SH-SY5Y (cell line): ENCODE data around the gene CCM2L.

Experiments used
- GATA2 ChIP-seq: IDR thresholded peaks from 2 replicates; pipeline ENCODE4 v1.6.1; 2011; ENCODE audit warnings: mild to moderate bottlenecking, low read depth, low read length
- GATA3 ChIP-seq: IDR thresholded peaks from 2 replicates; pipeline ENCODE4 v1.6.1; 2011; ENCODE audit warnings: low read depth, mild to moderate bottlenecking, low read length, moderate library complexity

Gene CCM2L

DNA sequence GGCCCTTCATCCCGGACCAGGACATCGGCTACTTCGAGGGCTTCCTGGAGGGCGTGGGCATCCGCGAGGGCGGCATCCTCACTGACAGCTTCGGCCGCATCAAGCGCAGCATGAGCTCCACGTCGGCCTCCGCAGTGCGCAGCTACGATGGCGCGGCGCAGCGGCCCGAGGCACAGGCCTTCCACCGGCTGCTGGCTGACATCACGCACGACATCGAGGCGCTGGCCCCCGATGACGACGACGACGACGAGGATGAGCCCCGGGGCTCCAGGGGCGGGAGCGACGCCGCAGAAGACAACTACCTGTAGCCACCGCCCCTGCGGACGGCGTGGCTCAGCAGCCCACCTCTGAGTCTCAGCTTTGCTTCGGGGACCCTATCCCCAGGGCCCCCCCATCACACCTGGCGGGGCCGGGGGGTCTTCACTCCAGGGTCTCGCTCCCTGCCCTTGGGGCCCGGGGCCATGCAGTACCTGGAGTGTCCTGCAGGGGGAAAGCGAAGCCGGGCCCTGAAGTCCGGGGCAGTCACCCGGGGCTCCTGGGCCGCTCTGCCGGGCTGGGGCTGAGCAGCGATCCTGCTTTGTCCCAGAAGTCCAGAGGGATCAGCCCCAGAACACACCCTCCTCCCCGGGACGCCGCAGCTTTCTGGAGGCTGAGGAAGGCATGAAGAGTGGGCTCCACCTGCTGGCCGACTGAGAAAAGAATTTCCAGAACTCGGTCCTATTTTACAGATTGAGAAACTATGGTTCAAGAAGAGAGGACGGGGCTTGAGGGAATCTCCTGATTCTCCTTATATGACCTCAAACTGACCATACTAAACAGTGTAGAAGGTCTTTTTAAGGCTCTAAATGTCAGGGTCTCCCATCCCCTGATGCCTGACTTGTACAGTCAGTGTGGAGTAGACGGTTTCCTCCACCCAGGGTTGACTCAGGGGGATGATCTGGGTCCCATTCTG is 21.0 kb downstream of the CCM2L start:
- TF ChIP-seq GATA2 (no peak), GATA3 (no peak)

GRCh38 chr20:32033316-32033715 is 23.1 kb downstream of the CCM2L start:
- no peak for TF ChIP-seq GATA3
- TF ChIP-seq GATA2: no peak

DNA sequence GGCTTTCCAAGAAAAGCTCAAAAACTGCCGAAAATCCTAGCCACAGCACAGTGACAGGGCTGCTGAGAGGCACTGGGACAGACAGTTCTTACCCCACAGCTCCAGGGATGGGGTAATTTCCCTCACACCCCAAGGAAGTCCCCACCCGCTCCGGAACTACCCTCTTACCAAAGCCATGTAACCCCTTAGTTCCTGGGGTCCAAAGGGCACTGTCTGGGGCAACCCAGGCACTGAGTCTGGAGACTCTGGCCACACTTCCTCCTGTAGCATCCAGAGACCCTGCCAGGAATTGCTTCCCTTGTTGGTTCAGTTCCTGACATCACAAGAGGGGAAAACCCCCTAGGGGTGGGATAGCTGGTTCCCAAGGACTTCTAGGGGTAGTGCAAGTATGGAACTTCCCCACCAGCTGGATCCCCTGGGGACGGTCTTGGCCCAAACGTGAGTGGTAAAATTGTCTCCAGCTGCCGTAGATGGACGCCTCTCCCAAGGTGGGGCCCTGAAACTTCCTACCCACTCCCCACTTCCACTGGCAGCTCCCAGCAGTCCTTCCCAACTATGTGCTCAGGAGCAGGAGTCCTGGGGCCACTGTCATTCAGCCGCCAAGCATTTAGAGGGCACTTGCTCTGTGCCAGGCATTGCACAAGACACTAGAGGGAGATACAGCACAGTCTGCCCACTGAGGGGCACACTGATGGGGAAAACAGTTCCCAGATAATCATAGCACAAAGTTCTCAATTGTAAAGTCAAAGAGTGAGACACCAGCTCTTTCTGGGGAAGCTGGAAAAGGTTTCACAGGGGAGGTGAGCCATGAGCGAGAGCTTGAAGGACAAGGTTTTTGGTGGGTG is 24.6 kb downstream of the CCM2L start:
- TF ChIP-seq GATA2 (no peak), GATA3 (no peak)

DNA sequence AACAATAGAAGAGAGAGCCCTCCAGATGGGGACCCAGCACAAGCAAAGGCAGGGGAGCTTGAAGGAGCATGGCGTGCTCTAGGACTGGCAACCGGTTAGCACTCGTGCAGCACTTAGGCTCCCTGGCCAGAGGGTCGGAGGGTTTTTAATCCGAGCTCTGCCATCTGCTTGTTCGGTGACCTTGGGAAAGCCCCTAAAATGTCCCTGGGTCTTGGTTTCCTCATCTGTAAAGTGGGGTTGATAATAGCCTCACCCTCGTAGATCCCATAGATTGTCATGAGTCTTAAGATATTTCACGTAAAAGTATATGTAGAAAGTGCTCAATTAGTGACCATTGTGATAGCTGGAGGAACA is 25.2 kb downstream of the CCM2L start:
- TF ChIP-seq GATA2 (no peak), GATA3 (no peak)

DNA sequence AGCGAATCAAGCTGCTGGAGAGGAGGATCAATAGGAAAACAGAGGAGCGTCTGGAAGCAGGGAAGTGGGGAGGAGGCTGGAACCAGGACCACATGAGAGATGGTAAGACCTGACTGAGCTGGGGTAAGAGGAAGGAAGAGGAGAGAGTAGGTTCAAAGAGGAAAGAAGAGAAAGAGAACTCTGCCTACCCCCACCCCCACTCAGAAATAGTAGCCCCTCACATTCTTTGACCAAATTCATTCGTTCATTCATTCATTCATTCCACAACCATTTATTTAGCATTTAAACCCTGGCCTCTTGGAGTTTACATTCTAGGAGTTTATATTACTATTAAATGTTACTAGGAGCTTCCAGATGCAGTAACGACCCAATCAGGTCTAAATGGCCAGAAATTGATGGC is 26.0 kb downstream of the CCM2L start:
- TF ChIP-seq GATA2: no peak
- TF ChIP-seq GATA3: no peak

DNA sequence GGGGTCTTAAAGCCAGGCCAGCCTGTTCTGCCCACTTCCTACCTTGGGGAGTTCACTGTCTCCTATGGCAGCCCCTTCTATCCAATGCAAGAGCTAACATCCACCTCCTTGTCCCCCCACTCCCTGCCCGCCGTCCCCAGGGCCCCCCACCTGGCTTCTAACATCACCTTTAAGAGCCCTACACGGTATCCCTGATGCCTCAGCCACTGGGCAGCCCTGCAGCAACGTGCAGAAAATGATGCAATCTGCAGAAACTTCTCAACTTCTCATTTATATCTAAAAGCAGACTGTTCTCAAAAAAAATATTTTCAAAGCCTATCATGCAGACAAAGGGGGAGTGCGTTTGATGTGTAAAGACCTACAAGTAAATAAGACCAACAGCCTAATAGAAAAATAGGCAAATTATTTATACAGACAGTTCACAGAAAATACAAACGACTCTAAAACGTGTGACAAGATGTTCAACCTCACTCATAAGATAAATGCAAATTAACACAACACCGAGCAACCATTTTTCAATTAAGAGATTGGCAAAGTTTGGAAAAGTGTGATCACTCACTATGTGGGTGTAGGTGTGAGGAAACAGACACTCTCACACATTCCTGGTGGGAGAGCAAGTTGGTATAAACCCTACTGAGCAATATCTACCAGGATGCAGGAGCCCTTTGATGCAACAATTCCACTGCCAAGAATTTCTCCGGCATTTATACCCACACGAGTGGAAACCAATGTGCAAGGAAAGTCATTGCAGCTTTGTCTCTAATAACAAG is 26.7 kb downstream of the CCM2L start:
- no peak for TF ChIP-seq GATA2
- no peak for TF ChIP-seq GATA3

- TF ChIP-seq GATA3 (no peak), GATA2 (no peak)
Measured at GRCh38 chr20:32037929-32038328, 27.7 kb downstream of the CCM2L start.

GRCh38 chr20:32040142-32040953 is 30.1 kb downstream of the CCM2L start:
- TF ChIP-seq GATA2 (no peak), GATA3 (no peak)

- TF ChIP-seq GATA3: no peak
- TF ChIP-seq GATA2: no peak
Measured at GRCh38 chr20:32045999-32046398, 35.8 kb downstream of the CCM2L start.

DNA sequence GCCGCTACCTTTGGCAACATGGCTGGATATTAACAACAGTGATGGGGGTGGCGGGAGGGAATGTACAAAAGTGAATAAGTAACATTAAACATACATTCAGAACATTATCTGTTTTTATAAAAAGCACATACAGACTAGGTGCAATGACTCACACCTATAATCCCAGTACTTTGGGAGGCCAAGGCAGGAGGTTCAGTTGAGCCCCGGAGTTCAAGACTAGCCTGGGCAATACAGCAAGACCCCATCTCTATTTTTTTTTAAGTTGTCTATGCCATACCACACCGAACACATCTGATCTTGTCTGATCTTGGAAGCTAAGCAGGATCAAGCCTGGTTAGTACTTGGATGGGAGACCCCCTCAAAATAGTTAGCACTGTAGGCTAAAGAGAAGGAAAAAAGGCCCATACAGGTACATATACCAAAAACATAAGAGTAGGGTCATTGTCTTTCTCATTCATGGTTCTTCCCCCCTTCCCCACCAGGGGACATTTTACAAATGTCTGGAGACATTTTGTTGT is 40.1 kb downstream of the CCM2L start:
- TF ChIP-seq GATA2: no peak
- TF ChIP-seq GATA3: no peak

DNA sequence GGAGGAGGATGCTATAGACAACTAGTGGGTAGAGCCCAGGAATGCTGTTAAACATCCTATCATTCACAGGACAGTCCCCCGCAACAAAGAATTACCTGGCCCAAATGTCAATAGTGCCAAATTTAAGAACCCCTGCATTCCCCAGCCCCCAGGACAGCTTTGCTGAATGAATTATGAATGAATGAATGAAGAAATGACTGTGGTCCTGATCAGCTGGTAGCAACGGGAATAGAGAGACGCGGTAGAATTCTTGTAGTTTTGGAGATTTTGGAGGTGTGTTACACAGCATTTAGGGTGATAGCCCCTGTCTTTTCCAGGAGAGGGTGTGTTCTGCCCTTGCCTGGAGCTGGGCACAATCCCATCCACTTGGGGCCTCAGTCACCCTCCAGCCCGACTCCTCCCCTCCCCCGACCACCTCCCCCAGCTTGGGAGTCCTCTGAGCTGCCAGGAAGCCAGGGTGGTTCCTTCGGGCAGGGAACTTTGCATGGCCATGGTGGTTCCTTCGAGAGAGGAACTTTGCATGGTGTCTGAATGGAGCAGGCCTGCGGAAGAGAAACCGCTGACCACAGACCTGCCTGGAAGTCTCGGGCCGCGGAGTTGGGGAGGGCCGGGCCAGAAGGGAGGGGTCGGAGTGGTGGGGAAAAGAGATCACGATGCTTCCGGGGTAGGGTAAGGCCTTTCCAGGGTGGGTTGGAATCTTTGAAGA is 40.8 kb downstream of the CCM2L start:
- no peak for TF ChIP-seq GATA2
- TF ChIP-seq GATA3: no peak

GRCh38 chr20:32051720-32052089 is 41.5 kb downstream of the CCM2L start:
- TF ChIP-seq GATA2: no peak
- no peak for TF ChIP-seq GATA3

DNA sequence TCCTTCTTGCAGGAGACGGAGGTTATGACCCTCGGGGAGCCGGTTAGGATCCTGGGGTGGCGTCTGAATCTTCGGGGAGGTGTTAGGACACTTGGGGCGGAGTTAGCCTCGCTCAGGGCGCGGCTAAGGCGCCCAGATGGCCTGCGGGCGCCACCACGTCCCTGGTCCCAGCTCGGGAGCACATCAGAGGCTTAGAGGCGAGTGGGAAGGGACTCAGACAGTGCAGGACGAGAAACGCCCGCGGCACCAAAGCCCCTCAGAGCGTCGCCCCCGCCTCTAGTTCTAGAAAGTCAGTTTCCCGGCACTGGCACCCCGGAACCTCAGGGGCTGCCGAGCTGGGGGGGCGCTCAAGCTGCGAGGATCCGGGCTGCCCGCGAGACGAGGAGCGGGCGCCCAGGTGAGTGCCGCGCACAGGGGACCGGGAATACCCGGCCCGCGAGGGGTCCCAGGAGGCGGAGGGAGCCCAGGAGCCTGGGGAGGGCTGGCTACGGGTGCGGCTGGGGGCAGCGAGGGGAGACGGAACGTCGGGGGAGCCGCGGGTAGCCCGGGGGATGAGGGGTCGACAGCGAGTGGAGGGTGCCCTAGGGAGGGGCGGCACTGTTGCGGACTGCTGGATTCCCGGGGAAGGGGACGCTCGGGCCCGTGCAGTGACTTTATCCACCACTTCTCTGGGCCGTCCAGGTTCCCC is 42.0 kb downstream of the CCM2L start, which contains the start of gene HCK:
Gene HCK (plus strand): TSS at position 153 of the 688 bp plus-strand sequence.
- TF ChIP-seq GATA2 (no peak), GATA3 (no peak)
